GM10248 (cell line): ENCODE data around the gene KCNK15.

Source experiments
- CTCF ChIA-PET: fragments of 300-600 bp; sonication (Branson Sonifier 250); formaldehyde crosslinking; extraction: SDS; loops from one replicate; lab custom pipeline; 2021; ENCODE audit warnings: antibody characterized with exemption; lab: Yijun Ruan, JAX
- POLR2A ChIA-PET: fragments of 350-650 bp; sonication (Branson Sonifier 250); formaldehyde crosslinking; extraction: SDS; loops from one replicate; lab custom pipeline; 2020; ENCODE audit warnings: antibody characterized with exemption; lab: Yijun Ruan, JAX
- DNase-seq: peaks from one replicate; pipeline ENCODE4 v3.0.0; 2012; ENCODE audit errors: extremely low spot score
- TF ChIP-seq, protein P1 (sequence below): IDR thresholded peaks from 2 replicates; pipeline ENCODE4 v1.5.1; 2012; ENCODE audit warnings: mild to moderate bottlenecking, low read depth; ENCODE audit errors: extremely low read depth, missing control alignments, control extremely low read depth

KCNK15 gene

DNA sequence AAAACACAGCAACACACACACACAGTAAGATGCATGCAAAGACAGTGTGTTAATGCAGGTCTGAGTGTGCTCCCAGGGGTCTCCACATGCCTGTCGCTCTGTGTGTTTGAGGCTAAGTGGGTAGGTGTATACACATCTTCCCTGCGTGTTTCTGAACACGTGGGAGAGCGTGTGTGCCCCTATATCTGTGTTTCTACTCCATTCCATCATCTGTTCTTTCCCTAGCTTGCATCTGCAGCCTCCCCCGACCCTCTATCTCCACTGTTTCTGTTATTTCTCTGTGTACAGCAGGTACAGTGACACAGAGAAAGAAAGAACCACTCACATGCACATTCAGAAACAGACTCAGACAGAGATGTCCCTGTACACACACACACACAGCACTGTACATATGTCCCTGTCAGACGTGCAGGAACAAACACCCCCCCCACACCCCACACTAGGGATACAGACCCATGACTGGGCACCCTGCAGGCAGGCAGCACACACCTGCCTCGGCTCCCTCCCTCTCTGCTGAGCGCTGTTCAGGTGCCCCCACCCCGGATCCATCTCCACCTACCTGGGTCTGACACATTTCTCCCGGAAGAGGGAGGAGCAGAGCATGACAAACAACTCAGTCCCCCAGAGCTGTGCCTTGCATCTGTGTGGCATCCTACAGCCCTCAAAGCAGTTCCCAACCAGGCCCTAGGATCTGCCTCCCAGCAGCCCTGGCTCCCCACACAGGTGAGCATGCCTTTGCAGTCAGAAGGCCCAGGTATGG, 27.6 kb downstream of the KCNK15 start:
- POLR2A ChIA-PET: no interaction called here
- no peak for DNase-seq
- CTCF ChIA-PET: no interaction called here
- TF ChIP-seq, protein P1, sequence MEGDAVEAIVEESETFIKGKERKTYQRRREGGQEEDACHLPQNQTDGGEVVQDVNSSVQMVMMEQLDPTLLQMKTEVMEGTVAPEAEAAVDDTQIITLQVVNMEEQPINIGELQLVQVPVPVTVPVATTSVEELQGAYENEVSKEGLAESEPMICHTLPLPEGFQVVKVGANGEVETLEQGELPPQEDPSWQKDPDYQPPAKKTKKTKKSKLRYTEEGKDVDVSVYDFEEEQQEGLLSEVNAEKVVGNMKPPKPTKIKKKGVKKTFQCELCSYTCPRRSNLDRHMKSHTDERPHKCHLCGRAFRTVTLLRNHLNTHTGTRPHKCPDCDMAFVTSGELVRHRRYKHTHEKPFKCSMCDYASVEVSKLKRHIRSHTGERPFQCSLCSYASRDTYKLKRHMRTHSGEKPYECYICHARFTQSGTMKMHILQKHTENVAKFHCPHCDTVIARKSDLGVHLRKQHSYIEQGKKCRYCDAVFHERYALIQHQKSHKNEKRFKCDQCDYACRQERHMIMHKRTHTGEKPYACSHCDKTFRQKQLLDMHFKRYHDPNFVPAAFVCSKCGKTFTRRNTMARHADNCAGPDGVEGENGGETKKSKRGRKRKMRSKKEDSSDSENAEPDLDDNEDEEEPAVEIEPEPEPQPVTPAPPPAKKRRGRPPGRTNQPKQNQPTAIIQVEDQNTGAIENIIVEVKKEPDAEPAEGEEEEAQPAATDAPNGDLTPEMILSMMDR: no peak

DNA sequence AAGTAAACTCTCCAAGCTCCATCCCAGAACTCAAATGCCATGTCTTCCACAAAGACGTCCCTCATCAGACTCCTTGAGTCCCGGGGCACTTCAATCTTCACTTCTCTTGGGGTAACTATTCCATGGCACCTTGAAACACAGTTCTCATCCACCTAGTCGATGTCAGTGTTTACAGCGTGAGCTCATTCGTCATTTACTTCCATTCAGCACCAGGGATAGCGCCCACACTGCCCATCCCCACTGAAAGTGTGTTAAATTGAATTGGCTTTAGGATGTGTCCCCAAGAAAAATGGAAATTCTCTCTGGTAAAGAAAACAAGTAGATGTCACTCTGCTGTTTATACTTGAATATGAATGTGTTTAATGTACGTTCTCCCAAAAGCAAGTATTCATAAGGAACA, 31.3 kb downstream of the KCNK15 start:
- no peak for DNase-seq
- ChIA-PET POLR2A (no interaction called here), CTCF (interaction anchor here (1.1 to 1.2 kb wide), 3 partner anchors 20 to 92 kb away, joined by 3 read pairs; no protein-coding TSS in a partner anchor)
- TF ChIP-seq, protein P1: no peak

- peak; percentile 45 for DNase-seq
- TF ChIP-seq, protein P1: no peak
- ChIA-PET POLR2A (no interaction called here), CTCF (no interaction called here)
Measured at GRCh38 chr20:44780226-44780625, 34.6 kb downstream of the KCNK15 start.

- POLR2A ChIA-PET: no interaction called here
- TF ChIP-seq, protein P1: no peak
- no peak for DNase-seq
- CTCF ChIA-PET: no interaction called here
Measured at GRCh38 chr20:44781118-44781517, 35.5 kb downstream of the KCNK15 start.

DNA sequence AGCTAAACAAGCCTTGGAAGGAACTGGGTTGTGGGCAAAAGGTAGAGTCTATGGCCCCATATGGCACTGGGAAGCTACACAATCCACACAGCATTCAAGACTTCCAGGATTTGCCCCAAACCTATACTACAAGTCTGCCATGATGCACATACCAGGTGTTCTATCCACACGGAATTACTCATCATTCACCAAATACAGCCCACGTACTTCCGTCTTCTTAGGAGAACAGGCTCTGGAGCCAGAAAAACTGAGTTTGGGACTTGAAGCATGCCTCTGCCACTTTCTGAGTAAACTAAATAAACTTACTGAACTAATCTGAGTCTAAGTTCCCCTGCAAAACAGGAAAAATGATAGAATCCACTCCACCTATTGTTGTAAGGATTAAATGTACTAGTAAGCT, 36.1 kb downstream of the KCNK15 start:
- ChIA-PET POLR2A (no interaction called here), CTCF (interaction anchor here (0.6 kb wide), 1 partner anchor 80 kb away, joined by 3 read pairs; no protein-coding TSS in a partner anchor)
- DNase-seq: no peak
- TF ChIP-seq, protein P1: no peak

- POLR2A ChIA-PET: no interaction called here
- CTCF ChIA-PET: interaction anchor here (1.1 to 1.7 kb wide), 2 partner anchors 16 to 507 kb away, joined by 4 to 5 read pairs; no protein-coding TSS in a partner anchor
Measured at GRCh38 chr20:44784688-44785087, 39.0 kb downstream of the KCNK15 start.

More at GRCh38 chr20:44784688-44785087, 39.0 kb downstream of the KCNK15 start:
- TF ChIP-seq, protein P1: no peak
- DNase-seq: no peak
